OCI-LY7 (cell line): Measurements from ENCODE around the gene BMERB1. TPM values are rescaled to one million over a fixed set of nuclear protein-coding genes. Genes with fewer than 3 reads are reported as not detected.
A peak's percentile ranks its signal among the peaks of the same experiment; 100 is the strongest.

ENCODE experiments used
- BruUV-seq: library from RNA; stranded (reverse); fragments of 400-500 nt; replicated peaks from 2 replicates; lab custom pipeline; 2021; lab: Mats Ljungman, UMichigan
- CTCF ChIA-PET: fragments of 300-600 bp; sonication (Branson Sonifier 250); formaldehyde crosslinking; loops from one replicate; lab custom pipeline; 2022; ENCODE audit warnings: antibody characterized with exemption; ENCODE audit not compliant: unreplicated experiment; lab: Charles Lee
- POLR2A ChIA-PET: fragments of 300-600 bp; sonication (Branson Sonifier 250); formaldehyde crosslinking; loops from one replicate; lab custom pipeline; 2022; ENCODE audit warnings: antibody characterized with exemption; lab: Charles Lee
- DNase-seq: peaks from one replicate; pipeline ENCODE4 v3.0.0-alpha.2; 2015; ENCODE audit warnings: low spot score
- H2AFZ ChIP-seq: fragments of 200-600 bp; sonication (generic), shearing (Covaris generic); 2 replicates; pipeline ENCODE4 v1.6.1; 2014; ENCODE audit warnings: mild to moderate bottlenecking, antibody characterized with exemption, low read length, moderate library complexity
- H3K27ac ChIP-seq: fragments of 200-600 bp; sonication (generic); 2 replicates; pipeline ENCODE4 v1.5.1; 2014; ENCODE audit warnings: mixed run types, low read depth, mild to moderate bottlenecking, moderate library complexity, low read length, inconsistent platforms; ENCODE audit not compliant: poor library complexity, severe bottlenecking
- H3K36me3 ChIP-seq: fragments of 200-600 bp; sonication (generic); 2 replicates; pipeline ENCODE4 v1.6.1; 2014; ENCODE audit warnings: mild to moderate bottlenecking, antibody characterized with exemption, low read length, moderate library complexity, mixed read lengths; ENCODE audit not compliant: insufficient read depth
- H3K4me1 ChIP-seq: fragments of 200-600 bp; sonication (generic); 2 replicates; pipeline ENCODE4 v1.5.1; 2014; ENCODE audit warnings: mild to moderate bottlenecking, low read length; ENCODE audit not compliant: insufficient read depth, poor library complexity, severe bottlenecking
- H3K4me2 ChIP-seq: fragments of 200-600 bp; sonication (generic); 2 replicates; pipeline ENCODE4 v1.6.1; 2014; ENCODE audit warnings: mild to moderate bottlenecking, low read length
- H3K4me3 ChIP-seq: fragments of 200-600 bp; sonication (generic); 2 replicates; pipeline ENCODE4 v1.5.1; 2014; ENCODE audit warnings: mild to moderate bottlenecking, low read depth, low read length; ENCODE audit not compliant: poor library complexity, severe bottlenecking
- H3K79me2 ChIP-seq: fragments of 200-600 bp; sonication (generic); 2 replicates; pipeline ENCODE4 v1.6.1; 2016; ENCODE audit warnings: low read depth, mild to moderate bottlenecking, low read length, moderate library complexity, mixed read lengths; ENCODE audit not compliant: insufficient read depth
- H3K9me2 ChIP-seq: fragments of 200-600 bp; sonication (generic); 2 replicates; pipeline ENCODE4 v1.6.1; 2016; ENCODE audit warnings: mild to moderate bottlenecking, low read length, mixed read lengths; ENCODE audit not compliant: insufficient read depth
- H3K9me3 ChIP-seq: fragments of 200-600 bp; sonication (generic); 2 replicates; pipeline ENCODE4 v1.6.1; 2014; ENCODE audit warnings: mild to moderate bottlenecking, mixed run types, low read length, mixed read lengths
- H4K20me1 ChIP-seq: fragments of 200-600 bp; sonication (generic); 2 replicates; pipeline ENCODE4 v1.6.1; 2014; ENCODE audit warnings: mild to moderate bottlenecking, antibody characterized with exemption, low read length, moderate library complexity, mixed read lengths; ENCODE audit not compliant: insufficient read depth
- CTCF ChIP-seq: fragments of 200-600 bp; sonication (generic); conservative IDR thresholded peaks from 2 replicates; pipeline ENCODE4 v1.5.1; 2014; ENCODE audit warnings: mild to moderate bottlenecking, antibody characterized with exemption, low read length, moderate library complexity, mixed read lengths
- EZH2phosphoT487 ChIP-seq: fragments of 200-600 bp; sonication (generic); IDR thresholded peaks from 2 replicates; pipeline ENCODE4 v1.6.1; 2018; ENCODE audit warnings: low read depth, borderline replicate concordance, mild to moderate bottlenecking, mixed run types, antibody characterized with exemption, low read length, moderate library complexity, mixed read lengths
- intact Hi-C: fragments of 100-400 bp; cut with micrococcal nuclease; formaldehyde crosslinking; loops from one replicate; pipeline ENCODE4 v1.10.0; 2022; ENCODE audit not compliant: unreplicated experiment
- total RNA-seq, 2 experiments: library from RNA; depleted of rRNA in 1 of 2; stranded (reverse); fragments of >200 nt in 1 of 2; shearing (Covaris generic) in 1 of 2; gene quantifications; 2 replicates each; pipeline ENCODE4 v1.2.3, GENCODE V29; 2014 to 2022

The BMERB1 gene
- total RNA-seq, 2 experiments from 2014 or later = not detected

GRCh38 chr16:15521758-15522509, 87.5 kb downstream of the BMERB1 start:
- POLR2A ChIA-PET = no interaction called here
- no peak overlapping the region for H2AFZ ChIP-seq
- no peaks in the 10 kb centered on the region for H3K79me2 ChIP-seq
- DNase-seq = no peak
- no peak overlapping the region for H3K27ac ChIP-seq
- H3K4me2 ChIP-seq = no peak overlapping the region
- no peaks in the 10 kb centered on the region for H4K20me1 ChIP-seq
- no peaks in the 10 kb centered on the region for H3K36me3 ChIP-seq
- TF ChIP-seq EZH2phosphoT487 (no peak), CTCF (no peak)
- no peak overlapping the region for H3K4me3 ChIP-seq
- intact Hi-C loops = loop anchor here (10.0 kb wide), 2 partner anchors 47 to 183 kb away; no protein-coding TSS in a partner anchor
- peaks cover 4% of the 10 kb centered on the region for H3K4me1 ChIP-seq
- no peaks in the 10 kb centered on the region for H3K9me3 ChIP-seq
- H3K9me2 ChIP-seq = no peaks in the 10 kb centered on the region
- BruUV-seq = no TSS peak
- CTCF ChIA-PET = no interaction called here

- Histone ChIP-seq H3K4me1 (peaks cover 4% of the 10 kb centered on the region), H4K20me1 (no peaks in the 10 kb centered on the region), H3K79me2 (no peaks in the 10 kb centered on the region), H2AFZ (no peak overlapping the region), H3K36me3 (no peaks in the 10 kb centered on the region), H3K4me2 (peak overlapping the region; percentile 43; the same call in 1 of the 2 replicates), H3K9me2 (no peaks in the 10 kb centered on the region), H3K4me3 (no peak overlapping the region), H3K27ac (no peak overlapping the region), H3K9me3 (no peaks in the 10 kb centered on the region)
- peak; percentile 54 for TF ChIP-seq CTCF
- TF ChIP-seq EZH2phosphoT487 = no peak
- POLR2A ChIA-PET = no interaction called here
- intact Hi-C loops = loop anchor here (10.0 kb wide), 2 partner anchors 48 to 182 kb away; no protein-coding TSS in a partner anchor
- CTCF ChIA-PET = no interaction called here
- no TSS peak for BruUV-seq
- DNase-seq = peak; percentile 50
Observed at GRCh38 chr16:15523092-15523541, 88.7 kb downstream of the BMERB1 start.

GRCh38 chr16:15523939-15524338, 89.6 kb downstream of the BMERB1 start:
- no peak for TF ChIP-seq EZH2phosphoT487
- TF ChIP-seq CTCF = no peak
- no TSS peak for BruUV-seq
- DNase-seq = no peak
- intact Hi-C loops = loop anchor here (10.0 kb wide), 2 partner anchors 49 to 181 kb away; no protein-coding TSS in a partner anchor
- H3K9me3 ChIP-seq = no peaks in the 10 kb centered on the region
- no peak overlapping the region for H2AFZ ChIP-seq
- no peaks in the 10 kb centered on the region for H3K9me2 ChIP-seq
- no peak overlapping the region for H3K4me3 ChIP-seq
- H3K4me2 ChIP-seq = no peak overlapping the region
- ChIA-PET CTCF (no interaction called here), POLR2A (no interaction called here)
- no peak overlapping the region for H3K27ac ChIP-seq
- H4K20me1 ChIP-seq = no peaks in the 10 kb centered on the region
- no peaks in the 10 kb centered on the region for H3K79me2 ChIP-seq
- peaks cover 4% of the 10 kb centered on the region for H3K4me1 ChIP-seq
- H3K36me3 ChIP-seq = no peaks in the 10 kb centered on the region
